ENCODE data around the gene CDKN2AIPNL. TPM values are rescaled to one million over a fixed set of nuclear protein-coding genes. Genes with fewer than 3 reads are reported as not detected.

The CDKN2AIPNL gene
- total RNA-seq, 2 donors from 2014 or later: 14.5 to 26.3 TPM

Other genes with a start within 250 kb of the CDKN2AIPNL start
- gene SKP1, start 234.9 kb downstream of the CDKN2AIPNL start, total RNA-seq: 100 to 1,000 TPM; 235 to 272 TPM
- 100 to 1,000 TPM; 147 to 150 TPM for gene PPP2CA, start 185.8 kb downstream of the CDKN2AIPNL start, total RNA-seq
- gene CDKL3, start 44.7 kb downstream of the CDKN2AIPNL start, total RNA-seq: under 1 TPM; 0.53 to 0.54 TPM
- 100 to 1,000 TPM in 1 of 2 donors, 10 to 100 TPM in 1; 55.2 to 128 TPM for gene UBE2B, start 40.3 kb downstream of the CDKN2AIPNL start, total RNA-seq
- gene JADE2, start 113.8 kb upstream of the CDKN2AIPNL start, total RNA-seq: 10 to 100 TPM; 24.1 to 33.3 TPM
- gene SAR1B, start 220.9 kb upstream of the CDKN2AIPNL start, total RNA-seq: 100 to 1,000 TPM in 1 of 2 donors, 10 to 100 TPM in 1; 85.0 to 106 TPM
- gene SEC24A, start 236.9 kb upstream of the CDKN2AIPNL start, total RNA-seq: 10 to 100 TPM; 29.9 to 45.4 TPM

All from colonic mucosa (tissue), 2 donors.